ENCODE data around the gene ANXA6.

The ANXA6 gene

DNA sequence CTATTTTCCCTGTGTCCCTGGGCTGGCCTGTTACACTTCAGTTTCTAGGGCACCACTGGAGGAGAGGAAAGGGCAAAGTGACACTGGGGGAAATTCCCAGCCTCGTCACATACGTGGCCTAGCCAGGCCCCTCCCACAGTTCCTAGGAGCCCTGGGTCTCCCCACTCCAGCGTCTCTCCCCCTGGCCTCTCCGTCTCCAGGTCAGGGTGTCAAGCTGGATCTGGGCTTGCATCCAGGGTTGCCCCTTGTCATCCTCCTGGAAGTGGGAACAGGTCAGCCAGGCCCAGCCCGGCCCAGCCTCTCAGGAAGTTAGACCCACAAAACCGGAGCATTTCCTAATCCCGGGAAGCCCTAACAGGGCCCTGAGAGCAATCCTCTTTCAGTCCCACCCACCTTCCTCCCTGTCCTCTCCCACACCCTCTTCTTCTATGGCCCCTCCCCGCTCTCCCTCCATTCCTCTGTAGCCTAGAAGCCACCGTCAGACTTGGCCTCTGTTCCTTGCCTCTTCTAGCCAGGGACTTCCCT lies 72.0 kb downstream of the ANXA6 start:
- no peak overlapping the region for H3K4me3 ChIP-seq
- no peaks in the 10 kb centered on the region for H3K36me3 ChIP-seq
- TF ChIP-seq, protein P1, sequence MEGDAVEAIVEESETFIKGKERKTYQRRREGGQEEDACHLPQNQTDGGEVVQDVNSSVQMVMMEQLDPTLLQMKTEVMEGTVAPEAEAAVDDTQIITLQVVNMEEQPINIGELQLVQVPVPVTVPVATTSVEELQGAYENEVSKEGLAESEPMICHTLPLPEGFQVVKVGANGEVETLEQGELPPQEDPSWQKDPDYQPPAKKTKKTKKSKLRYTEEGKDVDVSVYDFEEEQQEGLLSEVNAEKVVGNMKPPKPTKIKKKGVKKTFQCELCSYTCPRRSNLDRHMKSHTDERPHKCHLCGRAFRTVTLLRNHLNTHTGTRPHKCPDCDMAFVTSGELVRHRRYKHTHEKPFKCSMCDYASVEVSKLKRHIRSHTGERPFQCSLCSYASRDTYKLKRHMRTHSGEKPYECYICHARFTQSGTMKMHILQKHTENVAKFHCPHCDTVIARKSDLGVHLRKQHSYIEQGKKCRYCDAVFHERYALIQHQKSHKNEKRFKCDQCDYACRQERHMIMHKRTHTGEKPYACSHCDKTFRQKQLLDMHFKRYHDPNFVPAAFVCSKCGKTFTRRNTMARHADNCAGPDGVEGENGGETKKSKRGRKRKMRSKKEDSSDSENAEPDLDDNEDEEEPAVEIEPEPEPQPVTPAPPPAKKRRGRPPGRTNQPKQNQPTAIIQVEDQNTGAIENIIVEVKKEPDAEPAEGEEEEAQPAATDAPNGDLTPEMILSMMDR (IDR thresholded peaks at IDR 0.05): no peak
- H3K27ac ChIP-seq: peak overlapping the region; percentile 57 to 63
- intact Hi-C loops (cut with DNase I; ENCODE audit: low total_unique reads): no loop called here
- peak in 1 of 2 donors; percentile 70 for DNase-seq
- H3K9me3 ChIP-seq: no peaks in the 10 kb centered on the region
- H3K27me3 ChIP-seq: no peaks in the 10 kb centered on the region
- H3K4me1 ChIP-seq: peaks cover 0 to 44% (median 34%) of the 10 kb centered on the region in 4 donors

DNA sequence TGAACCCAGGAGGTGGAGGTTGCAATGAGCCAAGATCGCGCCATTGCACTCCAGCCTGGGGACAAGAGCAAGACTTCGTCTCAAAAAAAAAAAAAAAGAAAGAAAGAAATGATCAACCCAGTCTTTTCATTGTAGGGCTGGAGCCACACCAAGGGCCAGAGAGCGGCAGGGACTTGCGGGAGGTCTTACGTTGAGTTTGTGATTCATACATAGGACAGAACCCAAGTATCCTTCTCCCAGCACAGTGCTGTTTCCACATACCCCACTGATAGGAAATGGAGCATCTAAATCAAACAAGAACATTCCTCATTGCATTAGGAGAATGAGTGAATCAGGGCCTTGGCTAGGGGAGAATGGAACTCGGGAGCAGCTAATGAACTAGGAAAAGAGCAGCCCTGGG lies 73.2 kb downstream of the ANXA6 start:
- Histone ChIP-seq H3K27me3 (no peaks in the 10 kb centered on the region), H3K4me1 (peaks cover 0 to 52% (median 41%) of the 10 kb centered on the region in 4 donors), H3K9me3 (no peaks in the 10 kb centered on the region), H3K36me3 (no peaks in the 10 kb centered on the region), H3K27ac (no peak overlapping the region), H3K4me3 (no peak overlapping the region)
- TF ChIP-seq, protein P1 (IDR thresholded peaks at IDR 0.05): no peak
- intact Hi-C loops (cut with DNase I; ENCODE audit: low total_unique reads): no loop called here
- DNase-seq: no peak

DNA sequence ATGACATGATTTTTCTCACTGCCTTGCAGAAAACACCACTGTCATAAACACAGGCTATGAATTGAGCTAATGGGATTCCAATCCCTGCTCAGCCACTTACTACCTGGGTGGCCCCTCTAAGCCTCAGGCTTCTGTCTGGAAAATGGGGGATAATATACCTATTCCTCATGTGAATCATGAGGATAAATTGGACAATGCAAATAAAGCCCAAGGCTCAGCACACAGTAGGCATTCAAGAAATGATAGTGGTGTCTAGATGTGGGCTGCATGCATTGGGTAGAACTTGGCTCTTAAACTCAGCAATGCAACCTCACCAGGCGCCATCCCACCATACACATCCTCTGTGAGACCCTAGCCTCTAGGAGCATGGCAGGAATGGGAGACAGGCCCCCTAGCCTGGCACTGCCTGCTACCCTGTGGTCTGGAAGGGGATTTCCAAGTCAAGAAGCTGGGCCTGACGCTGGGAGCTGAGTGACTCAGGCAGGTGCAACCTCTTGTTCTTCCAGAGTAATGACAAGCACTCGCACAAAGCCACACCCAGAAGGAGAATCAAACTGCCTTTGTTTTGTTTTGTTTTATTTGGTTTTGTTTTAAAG lies 74.4 kb downstream of the ANXA6 start:
- no peak for DNase-seq
- TF ChIP-seq, protein P1 (IDR thresholded peaks at IDR 0.05): no peak
- Histone ChIP-seq H3K4me1 (peaks cover 0 to 63% (median 50%) of the 10 kb centered on the region in 4 donors), H3K27me3 (no peaks in the 10 kb centered on the region), H3K27ac (peak overlapping the region in 1 of 2 donors; percentile 99), H3K9me3 (no peaks in the 10 kb centered on the region), H3K4me3 (no peak overlapping the region), H3K36me3 (no peaks in the 10 kb centered on the region)
- intact Hi-C loops (cut with DNase I; ENCODE audit: low total_unique reads): no loop called here

DNA sequence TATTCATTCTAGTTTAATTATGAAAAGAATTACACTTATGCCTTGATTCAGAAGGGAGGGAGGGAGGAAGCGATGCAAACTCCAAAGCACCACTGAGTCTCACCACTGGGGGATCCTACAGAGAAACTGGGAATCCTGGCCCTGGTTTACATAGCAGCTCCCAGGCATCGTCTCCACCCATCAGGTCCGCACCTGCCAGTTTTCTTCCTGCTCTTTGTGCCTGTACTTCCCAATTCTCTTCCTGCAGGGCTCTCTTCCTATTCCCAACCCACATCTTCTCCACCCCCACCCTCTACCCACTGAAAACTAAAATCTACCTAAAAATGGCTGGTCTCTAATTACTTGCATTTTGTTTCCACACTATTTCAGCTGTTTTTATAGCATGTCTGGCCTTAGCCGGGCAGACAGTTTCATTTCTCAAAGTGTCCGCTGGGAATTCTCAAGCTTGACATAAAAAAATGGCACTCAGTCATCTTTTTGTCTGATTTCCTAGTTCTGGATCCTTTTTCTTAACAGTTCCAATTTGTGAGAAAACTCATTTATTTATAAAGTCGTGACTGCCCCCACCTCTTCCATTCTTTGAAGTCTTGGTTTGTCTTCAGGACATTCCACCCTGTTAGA lies 75.2 kb downstream of the ANXA6 start:
- no peaks in the 10 kb centered on the region for H3K36me3 ChIP-seq
- H3K27ac ChIP-seq: peak overlapping the region; percentile 95 to 99
- H3K9me3 ChIP-seq: no peaks in the 10 kb centered on the region
- TF ChIP-seq, protein P1 (IDR thresholded peaks at IDR 0.05): peak; percentile 13 to 26
- H3K4me3 ChIP-seq: peak overlapping the region in 1 of 2 donors; percentile 84
- H3K27me3 ChIP-seq: no peaks in the 10 kb centered on the region
- no peak for DNase-seq
- intact Hi-C loops (cut with DNase I; ENCODE audit: low total_unique reads): no loop called here
- peaks cover 0 to 68% (median 51%) of the 10 kb centered on the region in 4 donors for H3K4me1 ChIP-seq

DNA sequence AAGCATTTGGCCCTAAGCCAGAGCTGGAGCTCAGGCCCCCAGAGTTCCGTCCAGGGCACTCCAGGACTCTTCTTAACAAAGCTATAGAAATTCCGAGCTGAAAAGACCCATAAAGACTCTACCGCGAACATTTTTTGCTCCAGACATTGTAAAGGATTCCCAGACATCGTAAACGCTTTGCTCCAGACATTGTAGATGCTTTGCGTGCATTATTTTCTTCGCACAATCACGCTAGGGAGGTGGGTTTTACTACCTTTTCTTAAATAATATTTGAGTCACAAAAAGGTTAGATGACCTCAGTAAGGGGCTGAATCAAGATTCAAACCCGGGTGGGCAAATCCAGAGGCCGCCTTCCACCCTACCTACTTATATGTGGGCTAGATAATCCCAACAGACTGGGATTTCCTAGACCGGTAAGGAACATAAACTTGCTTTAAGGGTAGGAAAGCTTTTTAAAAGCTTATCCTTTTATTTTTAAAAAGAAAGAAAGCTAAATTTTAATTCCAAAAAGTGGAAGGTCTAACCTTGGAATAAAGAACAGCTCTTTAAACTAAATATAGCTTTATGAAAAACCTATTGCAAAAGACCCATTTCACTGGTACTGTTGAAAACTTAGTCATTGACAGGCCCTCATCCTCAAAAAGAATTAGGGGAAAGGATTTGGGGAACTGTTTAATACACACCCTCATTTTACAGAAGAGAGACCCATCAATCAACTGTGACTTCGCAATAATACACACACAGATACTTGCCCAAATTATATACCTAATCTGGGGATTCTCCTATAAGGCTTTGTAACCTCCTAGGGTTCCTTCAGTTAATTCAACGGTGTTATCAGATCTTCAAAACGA lies 75.9 kb downstream of the ANXA6 start:
- H3K4me3 ChIP-seq: peak overlapping the region; percentile 84 to 98
- TF ChIP-seq, protein P1 (IDR thresholded peaks at IDR 0.05): no peak
- no peaks in the 10 kb centered on the region for H3K36me3 ChIP-seq
- intact Hi-C loops (cut with DNase I; ENCODE audit: low total_unique reads): no loop called here
- H3K27me3 ChIP-seq: no peaks in the 10 kb centered on the region
- peak overlapping the region; percentile 95 to 99 for H3K27ac ChIP-seq
- H3K9me3 ChIP-seq: no peaks in the 10 kb centered on the region
- no peak for DNase-seq
- peaks cover 0 to 64% (median 49%) of the 10 kb centered on the region in 4 donors for H3K4me1 ChIP-seq

Measured in tibial artery (tissue), 4 donors.